HG03095 (cell line): Measurements from ENCODE around the gene CATSPER1.
"Not testable (repeated sequence)": the region's sequence is repeated elsewhere in the genome, so short reads cannot be mapped to it uniquely, and the experiment has no call there.

Source experiments
- ATAC-seq: cut with Tn5 transposase; IDR thresholded peaks from one replicate; pipeline ENCODE4 v1.9.1; 2021; ENCODE audit warnings: moderate library complexity; ENCODE audit not compliant: unreplicated experiment

Gene CATSPER1

DNA sequence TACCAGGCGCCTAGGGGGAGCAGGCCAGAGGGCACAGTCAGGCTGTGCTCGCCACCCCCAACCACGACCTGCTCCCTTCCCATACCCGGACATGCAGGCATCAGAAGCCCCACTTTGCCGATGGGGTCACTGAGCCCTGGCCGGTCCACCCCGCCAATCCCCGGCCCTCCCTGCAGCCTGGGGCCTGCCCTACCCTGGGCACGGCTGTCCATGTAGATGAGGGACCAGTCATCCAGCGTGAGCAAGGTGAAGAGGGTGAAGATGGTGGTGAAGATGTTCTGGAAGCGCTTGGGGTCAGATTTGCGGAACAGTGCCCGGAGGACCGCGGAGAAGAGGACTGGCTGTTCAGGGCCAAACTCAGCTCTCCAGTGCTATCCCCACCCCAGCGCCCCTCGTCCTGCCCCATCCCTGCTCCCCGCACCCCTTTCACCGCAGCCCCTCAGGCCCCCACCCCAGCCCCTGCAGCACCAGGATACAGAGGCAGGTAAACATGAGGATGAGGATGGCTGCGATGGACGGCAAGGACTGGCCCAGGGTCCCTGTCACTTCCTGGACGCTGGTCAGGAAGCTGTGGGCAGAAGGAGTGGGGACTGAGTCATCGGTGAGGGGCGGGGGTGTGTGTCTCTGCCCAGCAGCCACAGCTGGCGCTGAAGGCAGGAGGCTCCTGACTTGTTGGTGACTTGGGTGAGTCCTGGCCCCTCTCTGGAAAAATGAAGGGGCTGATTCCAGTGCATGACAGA is 5.5 kb downstream of the CATSPER1 start:
- ATAC-seq: no peak

DNA sequence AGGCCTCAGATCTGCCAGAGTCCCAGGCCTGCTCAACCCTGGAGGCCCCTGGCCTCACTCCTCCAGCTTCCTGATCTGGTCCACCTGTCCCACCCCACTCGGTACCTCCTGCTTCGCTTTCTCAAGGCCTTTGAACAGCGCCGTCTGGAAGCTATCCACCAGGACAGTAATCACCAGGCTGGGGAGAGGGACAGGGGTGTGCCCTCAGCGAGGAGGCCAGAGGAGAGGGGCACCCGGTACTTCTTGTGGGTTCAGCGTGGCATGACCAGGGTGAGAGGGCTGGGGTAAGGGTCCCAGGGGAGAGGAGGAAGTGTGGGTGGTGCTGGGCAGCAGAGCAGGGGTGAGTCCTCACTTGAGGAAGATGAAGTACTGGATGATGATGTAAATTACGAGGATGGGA is 6.1 kb downstream of the CATSPER1 start:
- ATAC-seq: no peak

DNA sequence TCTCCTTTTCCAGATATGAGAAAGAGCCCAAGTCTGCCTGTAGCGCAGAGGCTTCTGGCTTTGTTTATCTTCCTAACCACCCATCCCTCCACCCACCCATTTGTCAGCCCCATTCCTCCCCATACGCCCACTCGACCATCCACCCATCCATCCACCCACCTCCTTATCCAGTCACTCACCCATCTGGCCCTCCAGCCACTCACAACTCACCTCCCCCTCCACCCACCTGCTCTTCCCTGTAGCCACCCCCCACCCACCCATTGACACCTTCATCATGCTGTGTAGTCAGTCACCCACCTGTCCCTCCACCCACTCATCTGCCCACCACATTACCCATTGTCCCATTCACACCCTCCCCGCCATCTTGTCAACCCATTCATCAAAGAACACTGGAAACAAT is 9.0 kb downstream of the CATSPER1 start:
- ATAC-seq: no peak

GRCh38 chr11:66016793-66017177 is 9.5 kb downstream of the CATSPER1 start:
- no peak for ATAC-seq

DNA sequence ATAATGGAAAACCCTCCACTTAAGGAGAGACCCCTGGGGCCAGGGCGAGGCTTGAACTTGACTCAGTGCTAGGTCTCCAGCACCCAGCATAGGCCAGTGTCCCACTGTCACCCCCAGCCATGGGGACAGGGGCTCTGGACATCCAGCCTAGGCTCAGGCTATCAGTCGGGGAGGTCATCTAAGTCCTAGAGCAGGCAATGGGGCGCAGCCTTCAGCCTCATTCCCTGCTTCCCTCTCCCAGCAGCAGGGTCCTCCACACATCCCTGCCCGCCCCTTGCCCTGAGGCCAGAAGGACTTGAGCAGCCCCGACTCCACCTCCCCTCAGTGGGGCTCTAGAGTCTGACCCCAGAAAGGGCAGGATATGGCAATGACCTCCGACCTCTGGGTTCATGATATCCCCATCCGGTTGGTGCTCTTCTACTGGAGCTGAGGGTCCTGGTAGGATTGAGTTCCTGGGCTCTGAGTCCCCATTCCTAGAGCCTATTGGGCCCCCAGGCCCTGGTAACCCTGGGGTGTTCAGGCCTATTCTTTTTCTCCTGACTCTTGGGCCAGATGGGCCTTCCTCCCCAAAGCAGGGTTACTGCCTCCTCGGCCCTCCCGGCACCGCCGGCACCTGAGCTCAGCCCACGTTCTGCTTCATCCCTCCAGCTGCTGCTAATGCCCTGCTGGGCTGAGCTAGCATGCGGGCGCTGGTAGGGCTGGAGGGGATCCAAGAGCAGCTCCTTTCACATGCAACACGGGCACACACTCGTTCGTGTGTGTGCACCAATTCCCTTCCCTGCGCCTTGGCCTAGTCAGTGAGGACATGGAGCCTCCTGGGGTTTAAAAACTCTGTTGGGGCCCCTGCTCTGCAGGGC is 10.1 kb downstream of the CATSPER1 start:
- ATAC-seq: no peak

GRCh38 chr11:66015454-66015881 is 10.8 kb downstream of the CATSPER1 start:
- ATAC-seq: no peak

- no peak for ATAC-seq
These were observed 11.3 kb downstream of the CATSPER1 start for GRCh38 chr11:66014804-66015453.

DNA sequence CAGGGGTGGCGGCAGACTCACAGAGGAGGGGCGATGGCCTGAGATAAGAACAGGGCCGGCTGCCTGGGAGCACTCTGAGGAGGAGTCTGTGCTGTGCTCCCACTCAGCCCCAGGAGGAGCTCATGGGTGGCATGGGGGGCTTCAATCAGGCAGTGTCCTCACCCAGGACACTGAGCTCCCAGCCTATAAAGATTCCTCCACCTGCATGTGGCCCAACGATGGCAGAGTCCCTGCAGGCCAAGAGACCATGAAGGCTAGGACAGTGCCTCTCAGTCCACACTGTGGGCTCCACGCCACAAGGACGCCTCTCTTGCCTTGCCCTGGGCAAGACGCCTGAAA is 12.5 kb downstream of the CATSPER1 start:
- no peak for ATAC-seq

DNA sequence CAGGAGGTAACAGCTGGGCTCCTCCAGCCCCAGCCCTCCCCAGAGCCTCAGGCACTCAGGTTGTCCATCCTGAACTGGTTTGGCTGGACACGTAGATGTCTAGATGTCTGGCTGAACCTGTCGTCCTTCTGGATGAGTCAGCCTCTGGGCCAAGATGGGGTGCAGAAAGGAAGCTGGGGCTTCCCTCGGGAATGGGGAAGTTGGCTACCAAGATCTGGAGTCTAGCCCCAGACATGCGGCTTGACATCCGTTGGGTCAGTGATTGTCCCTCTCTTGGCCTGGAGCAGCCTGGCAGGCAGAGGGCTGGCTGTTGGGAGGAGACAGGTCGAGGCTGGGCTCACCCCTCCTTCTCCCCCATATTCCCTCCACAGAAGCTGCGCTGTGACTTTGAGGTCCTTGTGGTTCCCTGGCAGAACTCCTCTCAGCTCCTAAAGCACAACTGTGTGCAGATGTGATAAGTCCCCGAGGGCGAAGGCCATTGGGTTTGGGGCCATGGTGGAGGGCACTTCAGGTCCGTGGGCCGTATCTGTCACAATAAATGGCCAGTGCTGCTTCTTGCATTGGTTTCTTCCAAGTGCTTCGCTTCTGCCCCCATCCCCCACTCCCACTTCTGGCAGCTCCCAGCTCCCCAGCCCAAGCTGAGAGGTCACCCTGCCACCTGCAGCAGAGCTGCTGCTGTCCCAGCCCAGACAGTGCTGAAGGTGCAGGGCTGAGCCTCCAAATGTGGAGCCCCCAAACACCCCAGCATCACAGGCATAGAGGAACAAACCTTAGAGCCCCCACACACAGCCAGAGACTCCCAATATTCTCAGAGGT is 13.1 kb downstream of the CATSPER1 start:
- ATAC-seq: no peak

- no peak for ATAC-seq
These were observed 13.8 kb downstream of the CATSPER1 start for GRCh38 chr11:66012371-66012945.

- ATAC-seq: no peak
These were observed 14.4 kb downstream of the CATSPER1 start, which contains the start of gene CST6 for GRCh38 chr11:66011785-66012303. Gene CST6, plus strand, starts transcription at chr11:66012008. Its CDS starts 37 bp downstream, at chr11:66012045.

DNA sequence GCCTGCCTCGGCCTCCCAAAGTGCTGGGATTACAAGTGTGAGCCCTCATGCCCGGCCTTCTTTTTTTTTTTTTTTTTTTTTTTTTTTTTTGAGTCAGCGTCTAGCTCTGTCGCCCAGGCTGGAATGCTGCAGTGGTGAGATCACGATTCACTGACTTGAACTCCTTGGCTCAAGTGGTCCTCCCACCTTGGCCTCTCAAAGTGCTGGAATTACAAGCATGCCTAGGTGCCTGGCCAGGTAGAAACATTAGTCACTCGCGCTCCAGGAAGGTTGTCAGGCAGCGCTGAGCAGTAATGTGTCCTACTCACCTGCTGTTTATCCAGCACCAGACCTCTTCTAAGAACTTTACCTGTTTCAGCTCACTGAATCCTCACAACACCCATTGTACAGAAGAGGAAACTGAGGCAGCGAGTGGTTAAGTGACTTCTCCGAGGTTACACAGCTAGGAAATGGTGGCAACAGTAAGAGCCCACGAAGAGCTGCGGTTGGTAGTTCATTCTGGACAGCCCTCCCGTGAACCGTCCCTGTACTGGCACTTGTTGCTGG is 15.0 kb downstream of the CATSPER1 start:
- ATAC-seq: no peak

DNA sequence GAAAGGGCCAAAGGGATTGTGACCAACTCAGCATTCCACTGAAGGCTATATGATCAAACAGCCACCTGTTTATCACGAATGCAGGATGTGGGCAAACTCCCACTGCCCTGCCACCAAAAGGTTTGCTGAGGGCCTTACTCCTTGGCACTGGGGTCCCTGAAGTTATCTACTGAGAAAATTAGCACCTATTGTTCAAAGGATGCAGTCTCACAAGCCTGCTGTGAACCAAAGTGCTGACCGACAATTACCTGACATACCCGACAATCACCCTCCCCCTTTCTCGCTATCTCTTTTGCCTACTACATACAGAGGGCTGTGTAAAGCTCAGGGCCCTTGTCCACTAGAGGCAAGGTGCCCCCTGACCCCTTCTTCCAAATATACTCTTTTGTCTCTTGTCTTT is 16.2 kb downstream of the CATSPER1 start:
- ATAC-seq: not testable (repeated sequence)

DNA sequence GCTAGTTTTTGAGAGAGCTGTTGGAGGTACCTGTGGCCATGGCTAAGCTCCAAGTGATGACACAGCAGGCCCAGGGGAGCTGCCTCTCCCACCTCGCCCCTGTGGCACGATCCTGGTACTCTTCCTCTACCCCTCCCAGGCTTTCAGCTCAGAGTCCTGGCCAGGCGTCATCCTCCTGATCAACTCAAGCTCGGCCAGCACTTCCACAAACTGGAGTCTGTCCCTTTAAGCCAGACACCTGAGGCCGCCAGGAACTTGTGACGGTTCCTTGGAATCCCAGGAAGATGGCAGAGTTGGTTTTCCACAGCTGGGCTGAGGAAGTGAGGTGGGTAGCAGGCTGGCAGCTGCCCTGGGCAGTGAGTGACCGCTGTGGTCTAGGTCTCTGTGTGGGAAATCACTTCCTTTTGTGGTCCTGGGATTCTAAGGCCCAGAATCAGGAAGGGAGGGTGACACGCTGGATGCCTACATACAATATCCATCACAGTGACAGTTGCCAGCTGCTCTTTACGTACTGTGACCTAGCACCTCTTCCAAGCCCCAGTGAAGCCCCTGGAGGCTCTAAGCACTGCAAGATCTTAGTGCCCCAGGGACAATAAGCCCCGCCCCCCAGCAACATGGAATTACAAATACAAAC is 17.7 kb downstream of the CATSPER1 start:
- ATAC-seq: no peak

GRCh38 chr11:66008095-66008467 is 18.2 kb downstream of the CATSPER1 start:
- no peak for ATAC-seq

DNA sequence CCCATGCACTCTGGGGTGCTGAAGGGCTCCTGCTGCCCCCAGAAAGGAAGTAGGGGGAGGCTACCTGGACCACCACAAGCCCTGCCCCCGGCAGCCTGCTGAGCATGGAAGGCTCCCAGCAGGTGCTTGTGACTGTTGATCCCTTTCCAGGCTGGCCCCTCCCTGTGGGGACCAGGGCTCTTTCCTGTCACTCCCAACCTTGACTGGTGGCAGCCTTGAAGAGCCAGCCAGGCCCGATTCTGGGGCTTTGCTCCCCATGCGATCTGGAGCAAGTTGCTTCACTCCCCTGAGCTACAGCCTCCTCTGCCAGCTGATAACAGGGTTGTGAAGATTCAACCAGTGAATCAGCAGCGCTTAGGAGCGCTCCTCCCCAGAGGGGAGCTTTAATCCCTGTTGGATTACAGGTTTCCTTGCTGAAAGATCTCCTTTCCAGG is 19.1 kb downstream of the CATSPER1 start:
- ATAC-seq: no peak

DNA sequence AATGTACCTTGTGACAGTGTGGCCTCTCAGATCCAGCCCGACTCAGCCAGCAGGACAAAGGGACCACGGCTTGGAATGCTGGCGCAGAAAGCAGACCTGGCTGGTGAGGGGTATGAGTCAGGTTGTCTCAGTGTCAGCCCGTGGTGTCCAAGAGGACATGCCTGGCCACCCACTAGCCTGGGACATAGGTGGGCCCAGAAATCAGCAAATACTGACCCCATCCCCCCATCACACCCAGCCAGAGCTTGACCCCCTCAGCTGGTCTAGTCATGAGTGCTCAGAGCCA is 19.4 kb downstream of the CATSPER1 start:
- ATAC-seq: no peak

DNA sequence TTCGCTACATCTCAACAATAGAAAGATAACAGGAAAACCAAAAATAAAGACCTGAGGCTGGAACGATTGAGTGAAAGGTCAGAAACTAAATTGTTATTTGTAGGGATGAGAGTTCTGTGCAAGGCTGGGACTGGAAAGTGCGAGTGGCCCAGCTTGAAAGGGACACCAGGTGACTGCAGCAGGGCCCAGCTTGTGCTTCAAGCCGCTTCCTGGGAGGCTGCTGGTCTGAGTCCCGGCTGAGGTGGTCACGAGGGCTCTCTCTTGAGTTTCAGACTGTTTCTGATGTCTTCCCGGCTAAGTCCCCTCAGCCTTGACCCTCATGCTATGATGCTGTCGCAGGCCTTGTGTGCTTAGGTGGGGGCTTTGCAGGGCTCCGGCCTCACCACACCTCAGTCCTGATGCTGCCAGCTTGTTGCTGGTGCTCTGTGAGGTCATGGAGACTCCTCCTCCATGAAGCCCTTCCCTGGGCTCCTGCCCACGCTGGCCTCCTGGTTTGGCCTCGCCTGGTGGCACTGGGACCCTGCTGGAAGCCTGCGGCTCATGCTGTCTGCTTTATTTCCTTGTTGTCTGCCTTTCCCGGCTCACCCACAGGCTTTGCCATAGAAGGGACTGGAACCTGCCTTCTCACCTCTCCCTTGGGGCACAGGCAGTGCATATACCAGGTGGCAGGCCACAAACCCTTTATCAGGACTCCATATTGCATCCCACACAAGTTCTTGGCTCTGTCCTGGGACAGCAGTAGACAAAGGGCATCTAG is 20.0 kb downstream of the CATSPER1 start:
- no peak for ATAC-seq

DNA sequence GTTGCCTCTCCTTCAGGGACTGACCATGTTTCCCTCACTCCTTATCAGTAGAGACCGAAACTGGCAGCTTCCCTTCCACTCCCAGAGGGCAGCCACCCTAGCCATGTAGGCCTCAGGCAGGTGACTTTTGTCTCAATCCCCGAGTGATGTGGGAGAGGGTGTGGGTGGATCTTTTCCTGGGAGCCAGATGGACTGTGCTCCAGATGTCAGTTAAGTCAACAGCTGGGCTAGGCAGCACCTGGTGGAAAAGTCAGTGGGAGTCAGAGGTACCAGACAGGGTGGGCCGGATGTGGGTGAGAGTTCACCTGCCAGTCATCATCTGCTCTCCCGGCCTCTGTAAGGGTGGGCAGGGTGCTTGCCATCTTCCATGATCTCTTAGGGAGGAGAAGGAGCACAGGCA is 22.1 kb downstream of the CATSPER1 start:
- ATAC-seq: no peak
